ENCODE measurements around the gene OPCML. TPM values are rescaled to one million over a fixed set of nuclear protein-coding genes. Genes with fewer than 3 reads are reported as not detected.

OPCML gene
- total RNA-seq, 1 experiment from 2014 or later, result 0.94 TPM

GRCh38 chr11:133533205-133533604, 904 bp upstream of the OPCML start:
- H3K27ac Mint-ChIP-seq, result no peak overlapping the region
- Histone ChIP-seq H2BK20ac (ENCODE audit: low read depth, low read length, poor library complexity, severe bottlenecking) (no peak overlapping the region), H3K23ac (ENCODE audit: insufficient read length, low read depth, low read length) (no peak overlapping the region), H2BK15ac (ENCODE audit: low read depth, low read length) (no peak overlapping the region), H3K27me3 (ENCODE audit: insufficient read depth, low read length) (peaks cover 4% of the 10 kb centered on the region; the same call in 1 of the 2 replicates), H4K8ac (replicated peaks; ENCODE audit: insufficient read length, low read depth, low read length) (no peak overlapping the region), H3K4me1 (ENCODE audit: insufficient read depth, low read length) (peaks cover 23% of the 10 kb centered on the region), H3K14ac (ENCODE audit: insufficient read depth, low read length) (no peak overlapping the region; the same call in 1 of the 2 replicates), H3K79me2 (ENCODE audit: insufficient read depth, low read length) (no peaks in the 10 kb centered on the region), H3K23me2 (ENCODE audit: insufficient read length, low read depth, low read length, poor library complexity, severe bottlenecking) (peaks cover 26% of the 10 kb centered on the region), H3K9me3 (ENCODE audit: control insufficient read depth, low read depth, low read length) (no peaks in the 10 kb centered on the region), H3K56ac (ENCODE audit: insufficient read length, low read depth, low read length) (no peak overlapping the region), H3T11ph (ENCODE audit: low read length) (no peak overlapping the region), H3K27ac (ENCODE audit: insufficient read length, low read depth, low read length) (no peak overlapping the region), H3K79me1 (ENCODE audit: insufficient read depth, low read depth, low read length, poor library complexity, severe bottlenecking) (no peaks in the 10 kb centered on the region), H2AK5ac (ENCODE audit: insufficient read length, low read length) (no peak overlapping the region), H4K91ac (ENCODE audit: insufficient read length, low read depth, low read length) (no peak overlapping the region), H2BK12ac (ENCODE audit: insufficient read length, low read depth, low read length) (no peak overlapping the region), H4K5ac (ENCODE audit: insufficient read length, low read depth, low read length) (no peak overlapping the region), H3K4ac (ENCODE audit: low read depth, low read length) (no peak overlapping the region), H3K18ac (ENCODE audit: insufficient read length, low read depth, low read length) (no peak overlapping the region), H2AFZ (ENCODE audit: low read length) (no peak overlapping the region), H2BK5ac (ENCODE audit: insufficient read length, low read length) (no peak overlapping the region), H4K20me1 (ENCODE audit: control insufficient read depth, insufficient read depth, insufficient read length) (no peaks in the 10 kb centered on the region), H3K9ac (ENCODE audit: extremely low read depth, insufficient read length, low read length) (no peak overlapping the region), H3K4me2 (ENCODE audit: insufficient read depth, insufficient read length, low read length) (peak overlapping the region; percentile 93), H2BK120ac (ENCODE audit: low read depth, low read length, poor library complexity, severe bottlenecking) (no peak overlapping the region)
- H3K27me3 Mint-ChIP-seq (ENCODE audit: low read depth), result peaks cover 37% of the 10 kb centered on the region
- H3K4me1 Mint-ChIP-seq, result peaks cover 62 to 74% of the 10 kb centered on the region in 2 experiments
- TF ChIP-seq CTCF (conservative IDR thresholded peaks at IDR 0.05), result no peak
- no peaks in the 10 kb centered on the region for H3K9me3 Mint-ChIP-seq
- DNase-seq, result no peak
- H3K4me3 Mint-ChIP-seq, result no peak overlapping the region; a peak in 1 of 5 replicates
- peaks cover 0 to 4% (median 0%) of the 10 kb centered on the region in 3 experiments; a peak in 2 of 7 replicates for H3K36me3 Mint-ChIP-seq (ENCODE audit: insufficient read depth in 1 of 3, low read depth in 3 of 3)
- WGBS (ENCODE audit: extremely low coverage, insufficient read length, low lambda C conversion rate), result no CpG with 5 or more reads among the region's 6 CpGs

All from H9 (cell line).